MCF 10A (cell line): Measurements from ENCODE around the gene FGF19. TPM values are rescaled to one million over a fixed set of nuclear protein-coding genes. Genes with fewer than 3 reads are reported as not detected.

Experiments
- BruUV-seq: library from RNA; stranded (reverse); fragments of 400-500 nt; replicated peaks from 2 replicates; lab custom pipeline; 2021; lab: Mats Ljungman, UMichigan
- CTCF ChIA-PET: fragments of 300-600 bp; sonication (Branson Sonifier 250); formaldehyde crosslinking; extraction: SDS; loops from one replicate; lab custom pipeline; 2021; ENCODE audit warnings: antibody characterized with exemption, inconsistent platforms; lab: Yijun Ruan, JAX
- POLR2A ChIA-PET: fragments of 300-600, 350-650 bp; sonication (Branson Sonifier 250); formaldehyde crosslinking; extraction: SDS; loops from one replicate; lab custom pipeline; 2020; ENCODE audit warnings: antibody characterized with exemption, inconsistent platforms; lab: Yijun Ruan, JAX
- DNase-seq: peaks from one replicate; pipeline ENCODE4 v3.0.0-alpha.2; 2018; ENCODE audit not compliant: unreplicated experiment
- H3K27ac Mint-ChIP-seq: one replicate; pipeline ENCODE4 v1.8.0; 2022; ENCODE audit warnings: mild to moderate bottlenecking, low read depth, mixed read lengths; ENCODE audit not compliant: unreplicated experiment
- H3K27me3 Mint-ChIP-seq: one replicate; pipeline ENCODE4 v1.8.0; 2022; ENCODE audit warnings: mixed read lengths; ENCODE audit not compliant: insufficient read depth, unreplicated experiment
- H3K36me3 Mint-ChIP-seq: one replicate; pipeline ENCODE4 v1.8.0; 2022; ENCODE audit warnings: mild to moderate bottlenecking, moderate library complexity, mixed read lengths; ENCODE audit not compliant: insufficient read depth, unreplicated experiment
- H3K4me1 Mint-ChIP-seq: one replicate; pipeline ENCODE4 v1.8.0; 2022; ENCODE audit warnings: mixed read lengths; ENCODE audit not compliant: insufficient read depth, unreplicated experiment
- H3K4me3 Mint-ChIP-seq: one replicate; pipeline ENCODE4 v1.8.0; 2022; ENCODE audit warnings: mild to moderate bottlenecking, moderate library complexity, mixed read lengths; ENCODE audit not compliant: unreplicated experiment
- H3K9me3 Mint-ChIP-seq: one replicate; pipeline ENCODE4 v1.8.0; 2022; ENCODE audit warnings: mixed read lengths; ENCODE audit not compliant: unreplicated experiment
- CTCF ChIP-seq: fragments of 200-600 bp; IDR thresholded peaks from one replicate; pipeline ENCODE4 v1.8.0; 2022; ENCODE audit warnings: antibody characterized with exemption, mild to moderate bottlenecking; ENCODE audit not compliant: unreplicated experiment
- intact Hi-C: fragments of 100-400 bp; cut with micrococcal nuclease; formaldehyde crosslinking; loops from 2 replicates; pipeline ENCODE4 v1.14.1; 2022
- total RNA-seq: library from RNA; stranded (reverse); gene quantifications from 2 replicates; pipeline ENCODE4 v1.2.3, GENCODE V29; 2022

FGF19 gene
- total RNA-seq, 1 experiment from 2014 or later = not detected

DNA sequence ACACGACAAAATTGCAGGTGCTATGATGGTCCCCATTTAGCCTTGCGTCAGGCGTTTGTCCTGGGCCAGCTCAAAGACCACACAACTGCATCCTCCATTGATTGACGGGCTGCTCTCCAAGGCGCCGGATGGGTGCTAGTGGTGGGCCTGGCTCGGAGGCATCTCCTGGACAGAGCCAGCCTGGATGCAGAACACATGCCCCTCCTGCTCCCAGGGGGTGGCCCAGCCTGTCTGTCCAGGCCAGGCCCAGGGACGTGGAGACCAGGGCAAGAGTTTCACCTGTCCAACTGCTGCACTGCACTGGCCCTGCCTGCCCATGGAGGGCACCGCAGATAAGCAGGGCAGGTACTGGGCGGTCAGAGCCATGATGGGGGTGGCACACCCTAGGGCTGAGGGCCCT is 23.4 kb upstream of the FGF19 start:
- CTCF ChIA-PET = interaction anchor here (0.5 kb wide), 1 partner anchor 13 kb away, joined by 3 read pairs; no protein-coding TSS in a partner anchor
- intact Hi-C loops = no loop called here
- H3K36me3 Mint-ChIP-seq = no peaks in the 10 kb centered on the region
- no peak for TF ChIP-seq CTCF
- no peaks in the 10 kb centered on the region for H3K9me3 Mint-ChIP-seq
- POLR2A ChIA-PET = no interaction called here
- BruUV-seq = no TSS peak
- H3K4me1 Mint-ChIP-seq = no peaks in the 10 kb centered on the region
- DNase-seq = no peak
- no peak overlapping the region for H3K27ac Mint-ChIP-seq
- no peak overlapping the region for H3K4me3 Mint-ChIP-seq
- H3K27me3 Mint-ChIP-seq = peaks cover 75% of the 10 kb centered on the region

- Mint-ChIP-seq H3K4me3 (no peak overlapping the region), H3K9me3 (no peaks in the 10 kb centered on the region), H3K36me3 (no peaks in the 10 kb centered on the region), H3K27me3 (peaks cover 75% of the 10 kb centered on the region), H3K27ac (no peak overlapping the region), H3K4me1 (no peaks in the 10 kb centered on the region)
- CTCF ChIA-PET = no interaction called here
- BruUV-seq = no TSS peak
- intact Hi-C loops = no loop called here
- TF ChIP-seq CTCF = no peak
- POLR2A ChIA-PET = no interaction called here
- DNase-seq = no peak
Observed at GRCh38 chr11:69726481-69726880, 22.7 kb upstream of the FGF19 start.

- no peak for TF ChIP-seq CTCF
- intact Hi-C loops = no loop called here
- Mint-ChIP-seq H3K27ac (no peak overlapping the region), H3K36me3 (no peaks in the 10 kb centered on the region), H3K9me3 (no peaks in the 10 kb centered on the region), H3K4me3 (no peak overlapping the region), H3K4me1 (no peaks in the 10 kb centered on the region), H3K27me3 (peaks cover 75% of the 10 kb centered on the region)
- DNase-seq = no peak
- CTCF ChIA-PET = no interaction called here
- no TSS peak for BruUV-seq
- POLR2A ChIA-PET = interaction anchor here (0.5 kb wide), 1 partner anchor 129 kb away, joined by 3 read pairs; no protein-coding TSS in a partner anchor
Observed at GRCh38 chr11:69726019-69726418, 22.2 kb upstream of the FGF19 start.

- no peak overlapping the region for H3K27ac Mint-ChIP-seq
- DNase-seq = peak; percentile 19
- ChIA-PET CTCF (no interaction called here), POLR2A (no interaction called here)
- intact Hi-C loops = no loop called here
- no peaks in the 10 kb centered on the region for H3K4me1 Mint-ChIP-seq
- H3K36me3 Mint-ChIP-seq = no peaks in the 10 kb centered on the region
- no peak overlapping the region for H3K4me3 Mint-ChIP-seq
- BruUV-seq = no TSS peak
- H3K27me3 Mint-ChIP-seq = peaks cover 64% of the 10 kb centered on the region
- peak; percentile 31 for TF ChIP-seq CTCF
- H3K9me3 Mint-ChIP-seq = no peaks in the 10 kb centered on the region
Observed at GRCh38 chr11:69721745-69722144, 17.9 kb upstream of the FGF19 start.
